SK-N-MC (cell line): ENCODE results near the gene FOXP1.
A peak's percentile ranks its signal among the peaks of the same experiment; 100 is the strongest.

ENCODE experiments used
- DNase-seq: peaks from one replicate; pipeline ENCODE4 v3.0.0-alpha.2; 2011; ENCODE audit warnings: low read depth, low spot score
- H3K27ac ChIP-seq: fragments of 200-600 bp; sonication (generic); 2 replicates; pipeline ENCODE4 v1.5.1; 2016; ENCODE audit warnings: mixed run types
- H3K36me3 ChIP-seq: fragments of 200-600 bp; sonication (generic); 2 replicates; pipeline ENCODE4 v1.6.1; 2017; ENCODE audit warnings: antibody characterized with exemption, low read length, mixed read lengths; ENCODE audit not compliant: insufficient read depth
- H3K4me3 ChIP-seq: fragments of 200-600 bp; sonication (generic); 2 replicates; pipeline ENCODE4 v1.5.1; 2016
- H3K9ac ChIP-seq: fragments of 200-600 bp; sonication (generic); 2 replicates; pipeline ENCODE4 v1.8.0; 2017; ENCODE audit warnings: mixed run types, mixed read lengths; ENCODE audit not compliant: insufficient read length
- H3K9me3 ChIP-seq: fragments of 200-600 bp; sonication (generic); 2 replicates; pipeline ENCODE4 v1.6.1; 2017; ENCODE audit warnings: low read depth, mild to moderate bottlenecking, antibody characterized with exemption, low read length, moderate library complexity, mixed read lengths
- EZH2 ChIP-seq: fragments of 200-600 bp; sonication (generic); IDR thresholded peaks from one replicate; pipeline ENCODE4 v1.6.1; 2017; ENCODE audit warnings: antibody characterized with exemption
- FOXP2 ChIP-seq: optimal IDR thresholded peaks from 2 replicates; pipeline ENCODE3; 2011; ENCODE audit warnings: mild to moderate bottlenecking, moderate library complexity; ENCODE audit not compliant: insufficient read depth; ENCODE audit errors: extremely low read length, control extremely low read depth
- POLR2AphosphoS5 ChIP-seq: IDR thresholded peaks from 2 replicates; pipeline ENCODE4 v1.6.1; 2012; ENCODE audit warnings: mild to moderate bottlenecking, low read depth, low read length, borderline replicate concordance

FOXP1 gene

GRCh38 chr3:71503525-71504249 is 79.8 kb downstream of the FOXP1 start:
- H3K9ac ChIP-seq: no peak overlapping the region
- TF ChIP-seq POLR2AphosphoS5: no peak
- TF ChIP-seq EZH2: no peak
- no peak for TF ChIP-seq FOXP2
- H3K36me3 ChIP-seq: no peaks in the 10 kb centered on the region
- no peak overlapping the region for H3K4me3 ChIP-seq
- no peak for DNase-seq
- H3K9me3 ChIP-seq: no peaks in the 10 kb centered on the region
- H3K27ac ChIP-seq: no peak overlapping the region

- Histone ChIP-seq H3K4me3 (no peak overlapping the region), H3K9ac (no peak overlapping the region), H3K9me3 (no peaks in the 10 kb centered on the region), H3K27ac (no peak overlapping the region), H3K36me3 (no peaks in the 10 kb centered on the region)
- DNase-seq: no peak
- TF ChIP-seq FOXP2 (no peak), EZH2 (no peak), POLR2AphosphoS5 (no peak)
Measured at GRCh38 chr3:71502066-71502625, 81.4 kb downstream of the FOXP1 start.

GRCh38 chr3:71500696-71501095 is 82.8 kb downstream of the FOXP1 start:
- DNase-seq: no peak
- H3K36me3 ChIP-seq: no peaks in the 10 kb centered on the region
- TF ChIP-seq EZH2 (no peak), POLR2AphosphoS5 (no peak)
- H3K9me3 ChIP-seq: no peaks in the 10 kb centered on the region
- H3K9ac ChIP-seq: no peak overlapping the region
- no peak overlapping the region for H3K27ac ChIP-seq
- H3K4me3 ChIP-seq: no peak overlapping the region

- no peak for DNase-seq
- no peaks in the 10 kb centered on the region for H3K9me3 ChIP-seq
- H3K4me3 ChIP-seq: no peak overlapping the region
- no peaks in the 10 kb centered on the region for H3K36me3 ChIP-seq
- H3K27ac ChIP-seq: no peak overlapping the region
- TF ChIP-seq EZH2: no peak
- no peak for TF ChIP-seq POLR2AphosphoS5
- TF ChIP-seq FOXP2: no peak
- H3K9ac ChIP-seq: no peak overlapping the region
Measured at GRCh38 chr3:71499227-71499876, 84.2 kb downstream of the FOXP1 start.

DNA sequence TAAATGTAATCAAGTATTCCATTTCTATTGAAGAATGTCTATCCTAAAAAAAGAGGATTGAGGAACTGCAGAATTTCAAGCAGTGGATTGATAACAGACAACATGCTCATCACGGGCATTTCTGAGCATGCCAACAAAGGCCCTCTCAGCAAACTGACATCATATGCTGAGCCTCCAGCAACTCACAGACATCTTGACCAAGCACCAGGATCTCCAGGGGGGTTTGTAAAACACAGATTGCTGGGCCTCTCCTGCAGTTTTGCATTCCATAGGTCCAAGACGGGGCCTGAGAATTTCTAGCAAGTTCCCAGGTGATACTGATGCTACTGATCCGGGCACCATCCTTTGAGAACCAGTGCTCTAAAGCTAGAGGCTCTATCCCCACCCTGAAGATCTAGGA is 85.0 kb downstream of the FOXP1 start:
- Histone ChIP-seq H3K9me3 (no peaks in the 10 kb centered on the region), H3K36me3 (no peaks in the 10 kb centered on the region; the same call in 1 of the 2 replicates), H3K4me3 (no peak overlapping the region), H3K9ac (no peak overlapping the region), H3K27ac (no peak overlapping the region)
- no peak for TF ChIP-seq EZH2
- no peak for TF ChIP-seq POLR2AphosphoS5
- TF ChIP-seq FOXP2: no peak
- DNase-seq: no peak

- TF ChIP-seq FOXP2 (no peak), POLR2AphosphoS5 (no peak), EZH2 (no peak)
- DNase-seq: no peak
- Histone ChIP-seq H3K9ac (no peak overlapping the region), H3K4me3 (no peak overlapping the region), H3K27ac (no peak overlapping the region), H3K36me3 (peaks cover 5% of the 10 kb centered on the region), H3K9me3 (no peaks in the 10 kb centered on the region)
Measured at GRCh38 chr3:71497971-71498444, 85.5 kb downstream of the FOXP1 start.

- DNase-seq: no peak
- Histone ChIP-seq H3K9me3 (no peaks in the 10 kb centered on the region), H3K27ac (no peak overlapping the region), H3K36me3 (peaks cover 10% of the 10 kb centered on the region), H3K9ac (no peak overlapping the region), H3K4me3 (no peak overlapping the region)
- TF ChIP-seq EZH2: no peak
- TF ChIP-seq POLR2AphosphoS5: no peak
- TF ChIP-seq FOXP2: no peak
Measured at GRCh38 chr3:71497367-71497897, 86.1 kb downstream of the FOXP1 start.

- no peak overlapping the region for H3K4me3 ChIP-seq
Measured at GRCh38 chr3:71495708-71496472, 87.6 kb downstream of the FOXP1 start.

More at GRCh38 chr3:71495708-71496472, 87.6 kb downstream of the FOXP1 start:
- H3K27ac ChIP-seq: no peak overlapping the region
- H3K9me3 ChIP-seq: no peaks in the 10 kb centered on the region
- DNase-seq: peak; percentile 0
- TF ChIP-seq FOXP2 (no peak), EZH2 (no peak), POLR2AphosphoS5 (no peak)
- H3K36me3 ChIP-seq: peaks cover 21% of the 10 kb centered on the region
- no peak overlapping the region for H3K9ac ChIP-seq
